Measurements from ENCODE around the gene INS.

The INS gene

GRCh38 chr11:2137202-2138067 lies 23.6 kb downstream of the INS start:
- Histone ChIP-seq H3K27me3 (ENCODE audit: insufficient read depth, poor library complexity, severe bottlenecking) (peaks cover 72% of the 10 kb centered on the region), H3K27ac (replicated peaks) (no peak overlapping the region), H3K4me3 (replicated peaks; ENCODE audit: insufficient read depth, low read length) (no peak overlapping the region)
- TF ChIP-seq POLR2AphosphoS5 (IDR thresholded peaks at IDR 0.05; ENCODE audit: low read depth) (no peak), REST (IDR thresholded peaks at IDR 0.05; ENCODE audit: insufficient replicate concordance, low read depth) (no peak), CTCF (IDR thresholded peaks at IDR 0.05; ENCODE audit: insufficient read depth, low read length) (no peak), SPI1 (IDR thresholded peaks at IDR 0.05; ENCODE audit: borderline replicate concordance, low read depth) (no peak), GABPA (IDR thresholded peaks at IDR 0.05; ENCODE audit: low read depth) (no peak)
- no peak for DNase-seq (ENCODE audit: low read depth in 1 of 2, low spot score in 1 of 2)

GRCh38 chr11:2136952-2137201 lies 24.1 kb downstream of the INS start:
- Histone ChIP-seq H3K27me3 (ENCODE audit: insufficient read depth, poor library complexity, severe bottlenecking) (peaks cover 68% of the 10 kb centered on the region), H3K4me3 (replicated peaks; ENCODE audit: insufficient read depth, low read length) (no peak overlapping the region), H3K27ac (replicated peaks) (no peak overlapping the region)
- DNase-seq (ENCODE audit: low read depth in 1 of 2, low spot score in 1 of 2), result no peak
- TF ChIP-seq SPI1 (IDR thresholded peaks at IDR 0.05; ENCODE audit: borderline replicate concordance, low read depth), result no peak
- no peak for TF ChIP-seq CTCF (IDR thresholded peaks at IDR 0.05; ENCODE audit: insufficient read depth, low read length)
- no peak for TF ChIP-seq GABPA (IDR thresholded peaks at IDR 0.05; ENCODE audit: low read depth)
- TF ChIP-seq POLR2AphosphoS5 (IDR thresholded peaks at IDR 0.05; ENCODE audit: low read depth), result no peak
- no peak for TF ChIP-seq REST (IDR thresholded peaks at IDR 0.05; ENCODE audit: insufficient replicate concordance, low read depth)

- Histone ChIP-seq H3K27ac (replicated peaks) (no peak overlapping the region), H3K4me3 (replicated peaks; ENCODE audit: insufficient read depth, low read length) (no peak overlapping the region), H3K27me3 (ENCODE audit: insufficient read depth, poor library complexity, severe bottlenecking) (peaks cover 63% of the 10 kb centered on the region)
- DNase-seq (ENCODE audit: low read depth in 1 of 2, low spot score in 1 of 2), result no peak
- TF ChIP-seq POLR2AphosphoS5 (IDR thresholded peaks at IDR 0.05; ENCODE audit: low read depth) (no peak), GABPA (IDR thresholded peaks at IDR 0.05; ENCODE audit: low read depth) (no peak), CTCF (IDR thresholded peaks at IDR 0.05; ENCODE audit: insufficient read depth, low read length) (no peak), SPI1 (IDR thresholded peaks at IDR 0.05; ENCODE audit: borderline replicate concordance, low read depth) (no peak), REST (IDR thresholded peaks at IDR 0.05; ENCODE audit: insufficient replicate concordance, low read depth) (no peak)
Measured at GRCh38 chr11:2136209-2136951, 24.6 kb downstream of the INS start.
